MM.1S (cell line): ENCODE results near the gene CYSTM1.

ENCODE experiments used
- CTCF ChIP-seq: fragments of 300-600 bp; sonication (generic); IDR thresholded peaks from 2 replicates; pipeline ENCODE4 v1.5.1; 2016; ENCODE audit warnings: antibody characterized with exemption, low read length, mixed read lengths
- EZH2 ChIP-seq: fragments of 300-600 bp; sonication (generic); optimal IDR thresholded peaks from 2 replicates; pipeline ENCODE3; 2017; ENCODE audit warnings: low read depth, mild to moderate bottlenecking, antibody characterized with exemption, low read length, mixed read lengths

GRCh38 chr5:140181525-140181924, 6.5 kb downstream of the CYSTM1 start:
- TF ChIP-seq CTCF (no peak), EZH2 (no peak)
